Smooth muscle cell (in vitro differentiated cells): Measurements from ENCODE around the gene LHX5. TPM values are rescaled to one million over a fixed set of nuclear protein-coding genes. Genes with fewer than 3 reads are reported as not detected.

ENCODE experiments used
- DNase-seq: peaks from one replicate; lab custom pipeline; 2025; ENCODE audit not compliant: unreplicated experiment; lab: John Stamatoyannopoulos, UW
- H2AFZ ChIP-seq: fragments of 200-600 bp; sonication (generic); 2 replicates; pipeline ENCODE4 v1.6.0; 2016; ENCODE audit warnings: antibody characterized with exemption, low read depth, mild to moderate bottlenecking
- H3F3A ChIP-seq: fragments of 200-600 bp; sonication (generic); 2 replicates; pipeline ENCODE4 v1.6.0; 2017; ENCODE audit warnings: antibody characterized with exemption, low read depth
- H3K27ac ChIP-seq: fragments of 200-600 bp; sonication (generic); 2 replicates; pipeline ENCODE4 v1.5.1; 2016; ENCODE audit warnings: low read depth, mild to moderate bottlenecking
- H3K27me3 ChIP-seq: fragments of 200-600 bp; sonication (generic); 2 replicates; pipeline ENCODE4 v1.6.1; 2016; ENCODE audit warnings: low read depth, mild to moderate bottlenecking
- H3K36me3 ChIP-seq: fragments of 200-600 bp; sonication (generic); 2 replicates; pipeline ENCODE4 v1.5.1; 2016; ENCODE audit warnings: low read depth
- H3K4me1 ChIP-seq: fragments of 200-600 bp; sonication (generic); 2 replicates; pipeline ENCODE4 v1.5.1; 2016; ENCODE audit warnings: low read depth
- H3K4me2 ChIP-seq: fragments of 200-600 bp; sonication (generic); 2 replicates; pipeline ENCODE4 v1.6.0; 2016; ENCODE audit warnings: mild to moderate bottlenecking
- H3K4me3 ChIP-seq: fragments of 200-600 bp; sonication (generic); 2 replicates; pipeline ENCODE4 v1.5.1; 2016; ENCODE audit warnings: mild to moderate bottlenecking
- H3K79me2 ChIP-seq: fragments of 200-600 bp; sonication (generic); 2 replicates; pipeline ENCODE4 v1.6.0; 2016; ENCODE audit warnings: low read depth, mild to moderate bottlenecking
- H3K9ac ChIP-seq: fragments of 200-600 bp; sonication (generic); 2 replicates; pipeline ENCODE4 v1.6.0; 2016; ENCODE audit warnings: low read depth
- H3K9me3 ChIP-seq: fragments of 200-600 bp; sonication (generic); replicated peaks from 2 replicates; pipeline ENCODE4 v1.5.1; 2016; ENCODE audit warnings: low read depth
- H4K20me1 ChIP-seq: fragments of 200-600 bp; sonication (generic); 2 replicates; pipeline ENCODE4 v1.6.0; 2016; ENCODE audit warnings: low read depth
- WGBS: methylation state at CpG from one replicate; pipeline ENCODE4 v1.1.7; 2016; ENCODE audit warnings: low lambda C conversion rate; 5-methylcytosine and 5-hydroxymethylcytosine counted together
- polyA plus RNA-seq: library from polyadenylated mRNA; unstranded; fragments of >200 nt; fragmentation: Nextera tagmentation; extraction: Ambion mirVana; gene quantifications from 2 replicates; pipeline ENCODE4 v1.2.1, GENCODE V29; 2016
- total RNA-seq: library from RNA; depleted of rRNA; stranded (reverse); fragments of >200 nt; gene quantifications from 2 replicates; pipeline ENCODE4 v1.2.3, GENCODE V29; 2014
- TF ChIP-seq, protein P1 (sequence below): fragments of 200-600 bp; sonication (generic); IDR thresholded peaks from 2 replicates; pipeline ENCODE4 v1.5.1; 2017; ENCODE audit warnings: borderline replicate concordance, mild to moderate bottlenecking, antibody characterized with exemption; ENCODE audit not compliant: insufficient read depth, poor library complexity, severe bottlenecking

The LHX5 gene
- total and polyA plus RNA-seq, 2 experiments from 2014 or later, result not detected

DNA sequence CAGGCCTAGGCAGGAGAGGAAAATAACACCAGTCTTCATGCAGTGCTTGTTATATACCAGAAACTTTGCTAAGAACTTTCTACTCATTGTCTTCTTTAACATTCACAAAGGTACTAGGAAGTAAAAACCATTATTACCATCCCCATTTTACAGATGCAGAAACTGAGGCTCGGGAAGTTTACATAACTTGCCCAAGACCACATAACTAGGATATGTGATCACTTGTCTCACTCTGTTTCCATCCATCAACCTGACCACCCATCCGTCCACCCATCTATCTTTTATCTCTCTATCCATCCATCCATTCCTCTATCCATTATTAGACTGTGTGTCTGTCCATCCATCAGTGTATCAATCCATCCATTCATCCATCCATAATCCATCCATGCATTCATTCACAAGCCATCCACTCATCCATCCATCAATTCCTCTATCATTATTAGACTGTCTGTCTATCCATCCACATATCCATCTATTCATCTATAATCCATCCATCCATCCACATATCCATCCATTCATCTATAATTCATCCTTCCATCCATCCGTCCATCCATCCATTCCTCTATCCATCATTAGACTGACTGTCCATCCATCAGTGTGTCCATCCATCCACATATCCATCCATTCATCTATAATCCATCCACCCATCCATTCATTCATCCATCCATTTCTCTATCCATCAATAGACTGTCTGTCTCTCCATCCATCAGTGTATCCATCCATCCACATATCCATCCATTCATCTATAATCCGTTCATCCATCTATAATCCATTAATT is 33.0 kb downstream of the LHX5 start:
- H3K9me3 ChIP-seq, result no peaks in the 10 kb centered on the region
- no peaks in the 10 kb centered on the region for H3K36me3 ChIP-seq
- H2AFZ ChIP-seq, result no peak overlapping the region
- no peak overlapping the region for H3K27ac ChIP-seq
- TF ChIP-seq, protein P1, sequence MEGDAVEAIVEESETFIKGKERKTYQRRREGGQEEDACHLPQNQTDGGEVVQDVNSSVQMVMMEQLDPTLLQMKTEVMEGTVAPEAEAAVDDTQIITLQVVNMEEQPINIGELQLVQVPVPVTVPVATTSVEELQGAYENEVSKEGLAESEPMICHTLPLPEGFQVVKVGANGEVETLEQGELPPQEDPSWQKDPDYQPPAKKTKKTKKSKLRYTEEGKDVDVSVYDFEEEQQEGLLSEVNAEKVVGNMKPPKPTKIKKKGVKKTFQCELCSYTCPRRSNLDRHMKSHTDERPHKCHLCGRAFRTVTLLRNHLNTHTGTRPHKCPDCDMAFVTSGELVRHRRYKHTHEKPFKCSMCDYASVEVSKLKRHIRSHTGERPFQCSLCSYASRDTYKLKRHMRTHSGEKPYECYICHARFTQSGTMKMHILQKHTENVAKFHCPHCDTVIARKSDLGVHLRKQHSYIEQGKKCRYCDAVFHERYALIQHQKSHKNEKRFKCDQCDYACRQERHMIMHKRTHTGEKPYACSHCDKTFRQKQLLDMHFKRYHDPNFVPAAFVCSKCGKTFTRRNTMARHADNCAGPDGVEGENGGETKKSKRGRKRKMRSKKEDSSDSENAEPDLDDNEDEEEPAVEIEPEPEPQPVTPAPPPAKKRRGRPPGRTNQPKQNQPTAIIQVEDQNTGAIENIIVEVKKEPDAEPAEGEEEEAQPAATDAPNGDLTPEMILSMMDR, result no peak
- no peaks in the 10 kb centered on the region for H4K20me1 ChIP-seq
- no peaks in the 10 kb centered on the region for H3K4me1 ChIP-seq
- no peak overlapping the region for H3K4me3 ChIP-seq
- 70% methylated on average over 4 of the region's 4 CpGs for WGBS
- no peaks in the 10 kb centered on the region for H3F3A ChIP-seq
- no peak for DNase-seq
- H3K9ac ChIP-seq, result no peak overlapping the region
- no peak overlapping the region for H3K4me2 ChIP-seq
- H3K79me2 ChIP-seq, result no peaks in the 10 kb centered on the region
- H3K27me3 ChIP-seq, result peaks cover 13% of the 10 kb centered on the region

DNA sequence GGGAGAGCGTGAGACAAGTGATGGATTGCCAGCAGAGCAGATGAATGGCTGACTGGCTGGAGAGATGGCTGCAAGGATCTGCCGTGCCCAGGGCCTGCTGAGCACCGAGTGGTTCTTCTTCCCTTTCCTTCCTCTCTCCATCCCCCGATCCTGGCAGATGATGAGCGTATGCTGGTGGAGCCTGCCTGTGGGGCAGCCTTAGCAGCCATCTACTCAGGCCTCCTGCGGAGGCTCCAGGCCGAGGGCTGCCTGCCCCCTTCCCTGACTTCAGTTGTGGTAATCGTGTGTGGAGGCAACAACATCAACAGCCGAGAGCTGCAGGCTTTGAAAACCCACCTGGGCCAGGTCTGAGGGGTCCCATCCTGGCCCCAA is 34.0 kb downstream of the LHX5 start:
- WGBS, result 85% methylated on average over 9 of the region's 9 CpGs

DNA sequence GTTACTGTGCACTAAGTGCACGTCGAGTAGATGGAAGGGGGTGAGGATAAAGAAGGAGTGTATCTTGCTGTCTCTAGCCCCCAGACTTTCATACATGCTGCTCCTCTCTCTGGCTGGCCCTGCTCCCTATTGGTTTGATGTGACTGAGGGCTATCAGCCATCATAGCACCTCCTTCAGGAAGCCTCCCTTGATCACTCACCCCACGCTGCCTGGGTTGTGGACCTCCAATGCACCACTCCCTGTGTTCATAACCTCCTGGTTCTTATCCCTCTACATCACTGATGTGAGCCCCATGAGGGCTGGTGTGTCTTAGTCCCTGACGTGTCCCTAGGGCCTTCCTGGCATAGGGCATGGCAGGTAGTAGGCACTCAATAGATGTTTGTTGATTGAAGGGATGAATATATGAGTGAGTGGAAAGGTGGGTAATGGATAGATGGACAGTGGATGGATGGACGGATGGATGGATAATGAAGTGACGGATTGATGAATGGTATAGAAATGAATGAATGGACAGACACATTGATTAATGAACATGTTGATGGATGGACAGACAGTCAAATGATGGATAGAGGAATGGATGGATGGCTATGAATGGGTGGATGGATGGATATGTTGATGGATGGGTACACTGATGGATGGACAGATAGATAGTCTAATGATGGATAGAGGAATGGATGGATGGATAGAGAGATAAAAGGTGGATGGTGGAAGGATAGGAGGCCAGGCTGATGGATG is 34.5 kb downstream of the LHX5 start:
- no peak for DNase-seq
- Histone ChIP-seq H4K20me1 (no peaks in the 10 kb centered on the region), H3K27ac (no peak overlapping the region), H2AFZ (no peak overlapping the region), H3K79me2 (no peaks in the 10 kb centered on the region), H3F3A (no peaks in the 10 kb centered on the region), H3K27me3 (peaks cover 13% of the 10 kb centered on the region), H3K9me3 (no peaks in the 10 kb centered on the region), H3K4me2 (no peak overlapping the region), H3K9ac (no peak overlapping the region), H3K4me1 (no peaks in the 10 kb centered on the region), H3K4me3 (no peak overlapping the region), H3K36me3 (no peaks in the 10 kb centered on the region)
- 83% methylated on average over 6 of the region's 6 CpGs for WGBS
- TF ChIP-seq, protein P1, result no peak

More for the DNA sequence above, 34.0 kb downstream of the LHX5 start:
- no peak overlapping the region for H2AFZ ChIP-seq
- H3K4me3 ChIP-seq, result no peak overlapping the region
- no peaks in the 10 kb centered on the region for H3K9me3 ChIP-seq
- no peak overlapping the region for H3K9ac ChIP-seq
- H3K79me2 ChIP-seq, result no peaks in the 10 kb centered on the region
- no peak for DNase-seq
- H3F3A ChIP-seq, result no peaks in the 10 kb centered on the region
- no peaks in the 10 kb centered on the region for H4K20me1 ChIP-seq
- no peak overlapping the region for H3K27ac ChIP-seq
- TF ChIP-seq, protein P1, result no peak
- H3K27me3 ChIP-seq, result peaks cover 13% of the 10 kb centered on the region
- H3K4me2 ChIP-seq, result no peak overlapping the region
- no peaks in the 10 kb centered on the region for H3K4me1 ChIP-seq
- no peaks in the 10 kb centered on the region for H3K36me3 ChIP-seq

DNA sequence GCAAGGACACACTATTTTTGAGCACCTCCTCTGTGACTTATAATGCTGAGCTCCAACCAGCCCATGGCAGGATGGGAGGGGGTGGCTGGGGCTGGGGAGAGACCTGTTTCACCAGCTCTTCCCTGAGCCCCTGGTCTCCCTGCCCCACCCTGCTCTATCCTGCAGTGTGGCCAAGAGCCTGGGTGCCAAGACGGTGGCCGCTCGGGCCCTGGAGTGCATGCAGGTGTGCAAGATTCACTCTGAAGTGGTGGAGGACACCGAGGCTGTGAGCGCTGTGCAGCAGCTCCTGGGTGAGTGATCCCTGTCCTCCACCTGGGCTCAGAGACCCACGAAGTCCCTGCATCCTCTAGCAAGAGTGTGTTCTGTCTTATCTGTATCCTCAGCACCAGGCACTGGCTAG is 35.1 kb downstream of the LHX5 start:
- Histone ChIP-seq H3K4me2 (no peak overlapping the region), H3K9ac (no peak overlapping the region), H4K20me1 (no peaks in the 10 kb centered on the region), H3F3A (no peaks in the 10 kb centered on the region), H3K4me1 (no peaks in the 10 kb centered on the region), H3K27ac (no peak overlapping the region), H3K27me3 (peaks cover 11% of the 10 kb centered on the region), H2AFZ (no peak overlapping the region), H3K36me3 (no peaks in the 10 kb centered on the region), H3K9me3 (no peaks in the 10 kb centered on the region), H3K4me3 (no peak overlapping the region), H3K79me2 (no peaks in the 10 kb centered on the region)
- TF ChIP-seq, protein P1, result no peak
- 89% methylated on average over 6 of the region's 6 CpGs for WGBS
- no peak for DNase-seq
